Peyer's patch (tissue), 4 donors: ENCODE data around the gene AFAP1L1. TPM values are rescaled to one million over a fixed set of nuclear protein-coding genes. Genes with fewer than 3 reads are reported as not detected.

Experiments
- DNase-seq, 3 donors: peaks; one replicate each; pipeline ENCODE4 v3.0.0-alpha.2; 2017 to 2019
- H3K27ac ChIP-seq, 4 donors: fragments of 200-600 bp; sonication (generic); one replicate each; pipeline ENCODE4 v1.5.1; 2016 to 2019
- H3K27me3 ChIP-seq, 2 donors: fragments of 200-600 bp; sonication (generic); one replicate each; pipeline ENCODE4 v1.5.1; 2019
- H3K36me3 ChIP-seq, 3 donors: fragments of 200-600 bp; sonication (generic); one replicate each; pipeline ENCODE4 v1.5.1; 2016 to 2019
- H3K4me1 ChIP-seq, 4 donors: fragments of 200-600 bp; sonication (generic); one replicate each; pipeline ENCODE4 v1.5.1; 2016 to 2019
- H3K4me3 ChIP-seq, 4 donors: fragments of 200-600 bp; sonication (generic); 1 replicate in 3 of 4; 2 replicates in 1 of 4; pipeline ENCODE4 v1.5.1; 2016 to 2019; ENCODE audit warnings: mild to moderate bottlenecking in 1 of 4
- H3K9me3 ChIP-seq, 4 donors: fragments of 200-600 bp; sonication (generic); one replicate each; pipeline ENCODE4 v1.5.1; 2016 to 2019; ENCODE audit warnings: mild to moderate bottlenecking in 1 of 4
- POLR2A ChIP-seq, 2 donors: fragments of 450-650 bp; IDR thresholded peaks; one replicate each; pipeline ENCODE4 v1.5.1; 2017; ENCODE audit warnings: antibody characterized with exemption in 2 of 2, mild to moderate bottlenecking in 2 of 2, moderate library complexity in 2 of 2
- total RNA-seq, 4 donors: library from RNA; depleted of rRNA; stranded (reverse); fragments of >200 nt; gene quantifications; one replicate each; pipeline ENCODE4 v1.1.0, GENCODE V29; 2016
- TF ChIP-seq, protein P1 (sequence below), 6 experiments: fragments of 450-650 bp in 4 of 6; fragments of 200-600 bp in 2 of 6; sonication (generic) in 1 of 6; IDR thresholded peaks; one replicate each; pipeline ENCODE4 v1.5.1; 2017 to 2019; ENCODE audit warnings: antibody characterized with exemption in 6 of 6, mild to moderate bottlenecking in 3 of 6, moderate library complexity in 1 of 6

The AFAP1L1 gene
- total RNA-seq, 4 donors from 2014 or later: 3.3 to 14.9 (median 4.9) TPM

DNA sequence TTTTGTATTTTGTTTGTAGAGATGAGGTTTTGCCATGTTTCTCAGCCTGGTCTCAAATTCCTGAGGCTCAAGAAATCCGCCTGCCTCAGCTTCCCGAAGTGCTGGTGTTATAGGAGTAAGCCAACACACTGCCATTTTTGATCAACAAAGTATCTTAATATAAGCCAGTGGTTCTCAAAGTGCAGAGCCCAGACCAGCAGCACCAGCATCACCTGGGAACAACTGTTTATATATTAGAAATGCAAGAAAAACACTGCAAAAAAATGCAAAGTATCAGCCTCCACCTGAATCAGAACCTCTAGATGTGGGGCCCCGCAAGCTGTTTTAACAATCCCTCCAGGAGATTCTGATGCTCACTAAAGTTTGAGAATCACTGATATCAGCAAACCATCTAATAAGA lies 101.3 kb downstream of the AFAP1L1 start:
- no peak overlapping the region for H3K27ac ChIP-seq
- TF ChIP-seq, protein P1, sequence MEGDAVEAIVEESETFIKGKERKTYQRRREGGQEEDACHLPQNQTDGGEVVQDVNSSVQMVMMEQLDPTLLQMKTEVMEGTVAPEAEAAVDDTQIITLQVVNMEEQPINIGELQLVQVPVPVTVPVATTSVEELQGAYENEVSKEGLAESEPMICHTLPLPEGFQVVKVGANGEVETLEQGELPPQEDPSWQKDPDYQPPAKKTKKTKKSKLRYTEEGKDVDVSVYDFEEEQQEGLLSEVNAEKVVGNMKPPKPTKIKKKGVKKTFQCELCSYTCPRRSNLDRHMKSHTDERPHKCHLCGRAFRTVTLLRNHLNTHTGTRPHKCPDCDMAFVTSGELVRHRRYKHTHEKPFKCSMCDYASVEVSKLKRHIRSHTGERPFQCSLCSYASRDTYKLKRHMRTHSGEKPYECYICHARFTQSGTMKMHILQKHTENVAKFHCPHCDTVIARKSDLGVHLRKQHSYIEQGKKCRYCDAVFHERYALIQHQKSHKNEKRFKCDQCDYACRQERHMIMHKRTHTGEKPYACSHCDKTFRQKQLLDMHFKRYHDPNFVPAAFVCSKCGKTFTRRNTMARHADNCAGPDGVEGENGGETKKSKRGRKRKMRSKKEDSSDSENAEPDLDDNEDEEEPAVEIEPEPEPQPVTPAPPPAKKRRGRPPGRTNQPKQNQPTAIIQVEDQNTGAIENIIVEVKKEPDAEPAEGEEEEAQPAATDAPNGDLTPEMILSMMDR (IDR thresholded peaks at IDR 0.05): no peak
- no peak for TF ChIP-seq POLR2A (IDR thresholded peaks at IDR 0.05)
- no peaks in the 10 kb centered on the region for H3K36me3 ChIP-seq
- H3K4me3 ChIP-seq: no peak overlapping the region
- no peaks in the 10 kb centered on the region for H3K27me3 ChIP-seq
- no peaks in the 10 kb centered on the region for H3K9me3 ChIP-seq
- DNase-seq: no peak
- no peaks in the 10 kb centered on the region for H3K4me1 ChIP-seq

- Histone ChIP-seq H3K27me3 (no peaks in the 10 kb centered on the region), H3K27ac (no peak overlapping the region), H3K4me1 (peaks cover 0 to 3% (median 0%) of the 10 kb centered on the region in 4 donors), H3K4me3 (no peak overlapping the region), H3K9me3 (no peaks in the 10 kb centered on the region), H3K36me3 (no peaks in the 10 kb centered on the region)
- no peak for DNase-seq
- TF ChIP-seq POLR2A (IDR thresholded peaks at IDR 0.05): no peak
- TF ChIP-seq, protein P1 (IDR thresholded peaks at IDR 0.05): no peak
Measured at GRCh38 chr5:149374303-149374702, 102.6 kb downstream of the AFAP1L1 start.

- no peaks in the 10 kb centered on the region for H3K36me3 ChIP-seq
- H3K4me3 ChIP-seq: no peak overlapping the region
- H3K4me1 ChIP-seq: peaks cover 0 to 4% (median 0%) of the 10 kb centered on the region in 4 donors
- TF ChIP-seq, protein P1 (IDR thresholded peaks at IDR 0.05): no peak
- no peak for TF ChIP-seq POLR2A (IDR thresholded peaks at IDR 0.05)
- H3K9me3 ChIP-seq: no peaks in the 10 kb centered on the region
- no peaks in the 10 kb centered on the region for H3K27me3 ChIP-seq
- no peak overlapping the region for H3K27ac ChIP-seq
- DNase-seq: no peak
Measured at GRCh38 chr5:149374801-149375200, 103.1 kb downstream of the AFAP1L1 start.

DNA sequence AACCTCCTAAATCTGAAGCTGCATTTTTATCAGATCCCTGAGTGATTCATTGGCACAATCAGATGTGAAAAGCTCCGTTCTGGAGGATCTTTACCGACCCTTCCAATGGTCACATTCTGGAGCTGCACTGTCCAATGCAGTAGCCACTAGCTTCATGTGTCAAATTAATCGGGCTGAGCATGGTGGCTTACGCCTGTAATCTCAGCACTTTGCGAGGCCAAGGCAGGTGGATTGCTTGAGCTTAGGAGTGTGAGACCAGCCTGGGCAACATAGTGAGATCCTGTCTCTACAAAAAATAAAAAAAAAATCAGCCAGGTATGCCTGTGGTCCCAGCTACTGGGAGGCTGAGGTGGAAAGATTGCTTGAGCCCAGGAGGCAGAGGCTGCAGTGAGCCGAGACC lies 103.8 kb downstream of the AFAP1L1 start:
- no peaks in the 10 kb centered on the region for H3K27me3 ChIP-seq
- H3K4me3 ChIP-seq: no peak overlapping the region
- no peak overlapping the region for H3K27ac ChIP-seq
- H3K36me3 ChIP-seq: no peaks in the 10 kb centered on the region
- TF ChIP-seq, protein P1 (IDR thresholded peaks at IDR 0.05): no peak
- TF ChIP-seq POLR2A (IDR thresholded peaks at IDR 0.05): no peak
- peaks cover 0 to 4% (median 0%) of the 10 kb centered on the region in 4 donors for H3K4me1 ChIP-seq
- H3K9me3 ChIP-seq: no peaks in the 10 kb centered on the region
- DNase-seq: no peak

DNA sequence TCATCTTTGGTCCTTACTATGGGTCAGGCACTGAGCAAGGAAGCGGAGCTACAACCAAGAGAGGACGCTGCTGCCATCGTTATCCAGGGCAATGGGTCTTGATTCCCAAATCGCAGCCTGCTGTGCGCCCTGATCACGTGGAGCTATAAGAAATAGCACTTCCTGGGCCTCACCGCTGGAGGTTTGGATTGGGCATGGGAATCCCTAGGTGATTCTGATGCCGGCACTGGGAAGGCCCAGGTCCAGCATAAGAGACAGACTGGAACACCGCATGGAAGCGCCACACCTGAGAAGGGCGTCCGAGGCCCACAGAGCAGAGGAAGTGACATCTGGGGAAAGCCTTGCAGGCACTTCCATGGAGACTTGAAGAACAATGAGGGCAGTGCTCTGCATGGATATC lies 104.4 kb downstream of the AFAP1L1 start:
- H3K9me3 ChIP-seq: no peaks in the 10 kb centered on the region
- no peak overlapping the region for H3K27ac ChIP-seq
- TF ChIP-seq, protein P1 (IDR thresholded peaks at IDR 0.05): no peak
- no peak for TF ChIP-seq POLR2A (IDR thresholded peaks at IDR 0.05)
- H3K27me3 ChIP-seq: no peaks in the 10 kb centered on the region
- H3K36me3 ChIP-seq: no peaks in the 10 kb centered on the region
- DNase-seq: no peak
- H3K4me1 ChIP-seq: peaks cover 0 to 4% (median 0%) of the 10 kb centered on the region in 4 donors
- H3K4me3 ChIP-seq: no peak overlapping the region
